Sigmoid colon (tissue), 7 donors: ENCODE results near the gene MLF2. TPM values are rescaled to one million over a fixed set of nuclear protein-coding genes. Genes with fewer than 3 reads are reported as not detected.
A peak's percentile ranks its signal among the peaks of the same experiment; 100 is the strongest.

Experiments
- DNase-seq: peaks from one replicate; pipeline ENCODE4 v3.0.0-alpha.2; 2019
- H3K27ac ChIP-seq, 4 donors: fragments of 200-600 bp; sonication (generic); one replicate each; pipeline ENCODE4 v1.5.1; 2016 to 2019; ENCODE audit warnings: mild to moderate bottlenecking in 1 of 4
- H3K27me3 ChIP-seq, 3 donors: fragments of 200-600 bp; sonication (generic); one replicate each; pipeline ENCODE4 v1.5.1; 2019; ENCODE audit warnings: mild to moderate bottlenecking in 1 of 3
- H3K36me3 ChIP-seq, 4 donors: fragments of 200-600 bp; sonication (generic); one replicate each; pipeline ENCODE4 v1.5.1; 2016 to 2019
- H3K4me1 ChIP-seq, 4 donors: fragments of 200-600 bp; sonication (generic); one replicate each; pipeline ENCODE4 v1.5.1; 2017 to 2019
- H3K4me3 ChIP-seq, 4 donors: fragments of 200-600 bp; sonication (generic); one replicate each; pipeline ENCODE4 v1.5.1; 2017 to 2019; ENCODE audit warnings: mild to moderate bottlenecking in 2 of 4, moderate library complexity in 1 of 4
- H3K9me3 ChIP-seq, 4 donors: fragments of 200-600 bp in 3 of 4; sonication (generic) in 3 of 4; one replicate each; pipeline versions ENCODE4 v1.5.1 to v1.6.1; 2013 to 2019
- EP300 ChIP-seq, 4 donors: sonication (generic); formaldehyde crosslinking; IDR thresholded peaks; one replicate each; pipeline ENCODE4 v1.6.1; 2017; ENCODE audit warnings: antibody characterized with exemption in 4 of 4
- POLR2A ChIP-seq, 2 donors: fragments of 450-650 bp; IDR thresholded peaks; one replicate each; pipeline ENCODE4 v1.6.1; 2016; ENCODE audit warnings: antibody characterized with exemption in 2 of 2, mild to moderate bottlenecking in 2 of 2, moderate library complexity in 2 of 2
- POLR2AphosphoS5 ChIP-seq, 4 donors: sonication (generic); formaldehyde crosslinking; IDR thresholded peaks; one replicate each; pipeline ENCODE4 v1.6.1; 2017; ENCODE audit warnings: antibody characterized with exemption in 4 of 4
- WGBS, 2 donors: extraction: QIAGEN DNeasy Blood & Tissue Kit; methylation state at CpG; one replicate each; pipeline ENCODE4 v1.1.7; 2013; 5-methylcytosine and 5-hydroxymethylcytosine counted together
- intact Hi-C: fragments of 100-400 bp; cut with DNase I; formaldehyde crosslinking; loops from one replicate; pipeline ENCODE4 v1.15.1; 2023
- polyA plus RNA-seq, 3 donors: library from polyadenylated mRNA; stranded (reverse); fragments of 200-250 nt; gene quantifications; one replicate each; pipeline ENCODE4 v1.2.3, GENCODE V29; 2013
- total RNA-seq, 4 donors: library from RNA; depleted of rRNA; stranded (reverse); fragments of >200 nt; gene quantifications; one replicate each; pipeline ENCODE4 v1.1.0, GENCODE V29; 2016
- TF ChIP-seq, protein P1 (sequence below), 4 experiments: fragments of 450-650 bp in 3 of 4; fragments of 200-600 bp in 1 of 4; IDR thresholded peaks; one replicate each; pipeline ENCODE4 v1.5.1; 2016 to 2019; ENCODE audit warnings: antibody characterized with exemption in 4 of 4, mild to moderate bottlenecking in 3 of 4, moderate library complexity in 2 of 4
- donor health status: healthy with polysubstance abuse.
- donor health status: Bipolar disorder and iron deficiency.
- donor health status: healthy.

Gene MLF2
- total and polyA plus RNA-seq, 7 donors: 148 to 220 (median 159) TPM

DNA sequence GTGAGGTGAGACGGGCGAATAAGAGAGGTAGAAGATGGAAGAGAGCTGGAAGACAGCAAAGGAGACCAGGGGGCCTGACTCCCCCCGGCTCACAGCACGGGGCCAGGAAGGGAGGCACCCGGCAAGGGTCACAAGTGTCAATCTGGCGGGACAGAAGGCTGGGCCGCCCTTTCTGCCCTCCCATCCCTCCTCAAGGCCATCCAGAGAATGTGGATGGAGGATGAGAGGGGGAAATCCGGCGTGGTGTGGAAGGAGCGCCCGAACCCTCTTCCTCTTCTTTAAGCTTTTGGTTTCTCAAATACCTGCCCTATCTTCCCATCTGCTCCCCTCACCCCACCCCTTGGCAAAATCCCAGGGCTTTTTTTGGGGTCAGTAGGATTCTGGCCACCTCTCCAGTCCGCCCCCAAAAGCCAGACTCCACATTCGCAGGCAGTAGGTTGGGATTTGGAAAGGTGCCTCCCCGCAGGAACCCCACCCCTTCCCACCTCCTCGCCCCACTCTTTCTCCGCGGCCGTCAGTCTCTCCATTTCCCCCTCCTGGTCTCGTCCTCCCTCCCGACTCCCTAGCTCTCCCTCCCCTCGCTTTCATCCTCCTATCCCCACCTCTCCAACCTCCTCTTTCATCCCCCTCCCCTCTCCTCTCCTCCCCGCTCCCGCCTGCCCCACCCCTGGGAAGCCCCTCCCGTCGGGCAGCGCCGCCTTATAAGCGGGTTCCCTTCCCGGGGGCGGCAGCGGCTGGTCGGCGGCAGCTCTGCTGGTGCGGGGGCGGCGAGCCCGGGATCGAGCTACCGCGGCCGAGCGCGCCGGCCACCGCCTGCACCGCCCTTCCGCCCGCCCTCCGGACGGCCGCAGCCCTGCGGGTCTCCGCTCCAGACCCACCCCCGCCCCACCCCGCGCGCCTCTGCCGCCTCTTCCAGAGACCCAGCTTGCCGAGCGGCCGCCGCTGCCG is 13.0 kb upstream of the MLF2 start, which contains the start of gene PTMS:
PTMS (plus strand) TSS at position 730 of the 948 bp plus-strand sequence. CDS start 343 bp downstream, outside the sequence.
- peak; percentile 97 for DNase-seq
- H3K4me3 ChIP-seq: peak within 1 kb of the TSS; percentile 61 to 94 (median 91)
- H3K27ac ChIP-seq: peak within 1 kb of the TSS; percentile 93 to 99 (median 96)
- H3K27me3 ChIP-seq: no peaks in the 10 kb centered on the region
- peaks cover 0 to 65% (median 61%) of the 10 kb centered on the region in 4 donors for H3K4me1 ChIP-seq
- H3K36me3 ChIP-seq: peaks cover 0 to 16% (median 6%) of the 10 kb centered on the region in 4 donors
- 2 to 3% methylated on average over 63 of the region's 63 CpGs for whole genome bisulfite sequencing, 2 donors
- intact Hi-C loops: loop anchor here (5.0 kb wide), 2 partner anchors 61 to 154 kb away; partner anchors contain the start of gene P3H3
- H3K9me3 ChIP-seq: no peaks in the 10 kb centered on the region
- peak; percentile 93 to 97 (median 94) for TF ChIP-seq POLR2AphosphoS5 (IDR thresholded peaks at IDR 0.05)
- TF ChIP-seq POLR2A (IDR thresholded peaks at IDR 0.05): peak in 1 of 2 donors; percentile 31
- TF ChIP-seq, protein P1, sequence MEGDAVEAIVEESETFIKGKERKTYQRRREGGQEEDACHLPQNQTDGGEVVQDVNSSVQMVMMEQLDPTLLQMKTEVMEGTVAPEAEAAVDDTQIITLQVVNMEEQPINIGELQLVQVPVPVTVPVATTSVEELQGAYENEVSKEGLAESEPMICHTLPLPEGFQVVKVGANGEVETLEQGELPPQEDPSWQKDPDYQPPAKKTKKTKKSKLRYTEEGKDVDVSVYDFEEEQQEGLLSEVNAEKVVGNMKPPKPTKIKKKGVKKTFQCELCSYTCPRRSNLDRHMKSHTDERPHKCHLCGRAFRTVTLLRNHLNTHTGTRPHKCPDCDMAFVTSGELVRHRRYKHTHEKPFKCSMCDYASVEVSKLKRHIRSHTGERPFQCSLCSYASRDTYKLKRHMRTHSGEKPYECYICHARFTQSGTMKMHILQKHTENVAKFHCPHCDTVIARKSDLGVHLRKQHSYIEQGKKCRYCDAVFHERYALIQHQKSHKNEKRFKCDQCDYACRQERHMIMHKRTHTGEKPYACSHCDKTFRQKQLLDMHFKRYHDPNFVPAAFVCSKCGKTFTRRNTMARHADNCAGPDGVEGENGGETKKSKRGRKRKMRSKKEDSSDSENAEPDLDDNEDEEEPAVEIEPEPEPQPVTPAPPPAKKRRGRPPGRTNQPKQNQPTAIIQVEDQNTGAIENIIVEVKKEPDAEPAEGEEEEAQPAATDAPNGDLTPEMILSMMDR (IDR thresholded peaks at IDR 0.05): no peak
- TF ChIP-seq EP300 (IDR thresholded peaks at IDR 0.05): no peak

DNA sequence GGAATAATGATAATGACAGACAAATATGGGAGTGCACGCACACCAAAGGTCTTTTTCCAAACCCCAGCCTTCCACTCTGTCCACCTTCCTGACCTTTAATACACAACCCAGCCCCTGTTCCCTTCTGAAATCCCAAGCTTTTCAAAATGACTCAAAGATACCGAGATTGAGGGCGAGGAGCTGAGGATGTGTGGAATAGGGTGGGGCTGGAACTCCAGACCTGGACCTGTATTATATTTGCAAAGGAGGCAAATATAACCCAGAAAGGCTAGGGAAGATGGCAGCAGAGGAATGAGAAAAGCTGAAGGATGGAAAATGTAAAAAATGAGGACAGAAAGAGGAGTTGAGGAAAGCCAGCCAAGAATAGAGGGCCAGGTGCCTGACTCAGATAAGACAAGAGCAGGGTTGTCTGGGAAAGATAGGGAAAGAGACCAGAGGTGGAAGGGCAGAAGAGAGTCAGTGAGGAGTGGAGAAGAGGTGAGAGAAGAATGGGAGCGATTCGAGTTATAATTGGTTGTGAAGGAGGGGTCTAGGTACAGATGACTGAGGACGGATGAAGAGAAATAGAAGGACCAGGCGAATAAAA is 12.2 kb upstream of the MLF2 start:
- intact Hi-C loops: loop anchor here (5.0 kb wide), 2 partner anchors 62 to 153 kb away; partner anchors contain the start of gene P3H3

DNA sequence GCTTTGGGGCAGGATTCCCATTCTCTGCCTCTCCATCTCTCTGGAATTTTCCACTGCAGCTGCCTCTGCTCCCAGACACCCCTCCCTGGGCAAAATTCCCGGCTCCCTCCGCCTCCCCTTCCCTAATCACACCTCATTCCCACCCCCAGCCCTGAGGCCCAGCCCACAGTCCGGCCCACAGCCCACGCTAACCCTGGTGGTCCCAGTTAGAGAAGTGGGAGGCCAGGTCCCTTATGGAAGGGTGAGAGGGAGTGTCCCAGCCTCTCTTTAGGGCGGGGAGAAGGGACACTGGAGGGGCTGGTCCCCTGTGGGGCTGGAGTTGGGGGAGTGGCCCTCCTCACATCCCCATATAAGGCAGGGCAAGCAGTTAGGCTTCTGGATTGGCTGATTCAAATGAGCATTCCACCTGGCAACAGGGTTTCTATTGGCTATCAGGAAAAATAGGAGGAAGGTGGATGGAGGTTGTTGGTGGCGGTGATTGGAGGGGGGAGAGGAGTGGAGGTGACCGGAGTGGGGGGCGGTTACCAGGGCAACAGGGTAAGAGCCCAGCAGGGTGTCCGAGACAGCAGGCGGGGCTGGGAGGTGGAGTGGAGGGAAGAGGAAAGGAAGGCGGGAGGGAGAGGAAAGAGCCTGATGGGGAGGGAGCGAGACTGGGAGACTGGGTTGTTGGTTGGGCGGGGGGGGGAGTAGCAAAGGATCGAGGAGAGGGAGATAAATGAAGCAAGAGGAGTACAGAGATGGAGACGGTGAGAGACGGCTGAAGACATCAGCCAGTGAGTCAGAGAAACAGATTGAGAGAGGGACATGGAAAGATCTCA is 11.3 kb upstream of the MLF2 start:
- intact Hi-C loops: loop anchor here (1.0 kb wide), 1 partner anchor 11 kb away; the partner anchor contains the start of gene MLF2
- TF ChIP-seq POLR2A (IDR thresholded peaks at IDR 0.05): peak; percentile 30 to 32
- TF ChIP-seq POLR2AphosphoS5 (IDR thresholded peaks at IDR 0.05): peak; percentile 39 to 71 (median 60)
- TF ChIP-seq, protein P1 (IDR thresholded peaks at IDR 0.05): no peak
- peak; percentile 99 for DNase-seq
- Histone ChIP-seq H3K27ac (peak overlapping the region; percentile 93 to 99 (median 96)), H3K36me3 (no peaks in the 10 kb centered on the region), H3K9me3 (no peaks in the 10 kb centered on the region), H3K27me3 (no peaks in the 10 kb centered on the region), H3K4me3 (peak overlapping the region in 3 of 4 donors; percentile 14 to 32 (median 24)), H3K4me1 (peaks cover 0 to 48% (median 44%) of the 10 kb centered on the region in 4 donors)
- 3 to 9% methylated on average over 15 to 16 of the region's 16 CpGs for WGBS, 2 donors

More for the DNA sequence above, 12.2 kb upstream of the MLF2 start:
- no peak for TF ChIP-seq POLR2A (IDR thresholded peaks at IDR 0.05)
- TF ChIP-seq EP300 (IDR thresholded peaks at IDR 0.05): no peak
- no peak for TF ChIP-seq POLR2AphosphoS5 (IDR thresholded peaks at IDR 0.05)
- TF ChIP-seq, protein P1 (IDR thresholded peaks at IDR 0.05): no peak
- DNase-seq: no peak
- Histone ChIP-seq H3K9me3 (no peaks in the 10 kb centered on the region), H3K4me1 (peaks cover 0 to 57% (median 54%) of the 10 kb centered on the region in 4 donors), H3K36me3 (peaks cover 0 to 9% (median 2%) of the 10 kb centered on the region in 4 donors), H3K4me3 (peak overlapping the region; percentile 30 to 94 (median 78)), H3K27ac (peak overlapping the region; percentile 93 to 99 (median 96)), H3K27me3 (no peaks in the 10 kb centered on the region)
- WGBS, 2 donors: 16 to 43% methylated on average over 7 of the region's 7 CpGs

DNA sequence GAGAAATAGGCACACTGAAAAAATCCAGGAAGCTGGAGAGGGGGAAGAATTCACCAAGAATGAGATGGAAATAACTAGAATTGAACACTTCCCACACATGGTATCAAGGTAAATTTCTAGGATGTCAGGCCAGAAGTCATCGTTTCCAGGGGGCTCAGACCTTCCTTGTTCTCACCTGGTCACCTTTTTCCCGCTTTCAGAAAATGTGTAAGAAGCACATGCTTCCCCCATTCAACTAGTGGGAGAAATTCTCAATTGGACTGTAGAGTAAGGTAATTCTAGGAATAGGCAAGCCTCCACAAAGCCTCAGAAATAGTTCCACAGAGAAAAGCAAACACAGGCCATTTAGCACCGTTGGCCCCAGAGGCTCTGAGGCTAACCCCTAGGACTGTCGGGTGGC is 10.4 kb upstream of the MLF2 start:
- WGBS, 2 donors: 74 to 80% methylated on average over 4 of the region's 4 CpGs
- H3K9me3 ChIP-seq: no peaks in the 10 kb centered on the region
- H3K4me1 ChIP-seq: peaks cover 0 to 40% (median 36%) of the 10 kb centered on the region in 4 donors

More for the DNA sequence above, 10.4 kb upstream of the MLF2 start:
- no peaks in the 10 kb centered on the region for H3K27me3 ChIP-seq
- no peak for TF ChIP-seq EP300 (IDR thresholded peaks at IDR 0.05)
- H3K4me3 ChIP-seq: peak overlapping the region in 3 of 4 donors; percentile 14 to 32 (median 24)
- intact Hi-C loops: no loop called here
- no peak for DNase-seq
- no peaks in the 10 kb centered on the region for H3K36me3 ChIP-seq
- peak overlapping the region; percentile 93 to 99 (median 96) for H3K27ac ChIP-seq
